ENCODE results near the gene MRM2.

Gene MRM2

DNA sequence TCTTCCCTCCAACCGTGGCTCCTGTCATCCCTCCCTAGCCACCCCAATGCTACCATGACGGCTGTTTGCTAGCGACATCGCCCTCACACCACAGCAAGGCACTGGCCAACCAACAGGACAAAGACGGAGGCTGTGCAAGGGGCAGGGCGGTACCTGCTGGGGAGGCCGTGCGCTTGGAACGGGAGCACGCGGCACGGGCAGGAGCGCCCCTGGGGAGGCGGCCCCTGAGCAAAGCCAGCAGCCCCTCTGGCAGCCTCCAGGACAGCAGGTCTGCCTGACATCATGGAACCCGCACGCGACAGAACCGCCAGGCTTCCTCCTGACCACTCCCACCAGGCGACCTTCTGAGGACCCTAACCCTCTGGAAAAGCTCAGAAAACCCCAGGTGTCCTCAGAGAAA lies 22.0 kb downstream of the MRM2 start:
- no peak for ATAC-seq

DNA sequence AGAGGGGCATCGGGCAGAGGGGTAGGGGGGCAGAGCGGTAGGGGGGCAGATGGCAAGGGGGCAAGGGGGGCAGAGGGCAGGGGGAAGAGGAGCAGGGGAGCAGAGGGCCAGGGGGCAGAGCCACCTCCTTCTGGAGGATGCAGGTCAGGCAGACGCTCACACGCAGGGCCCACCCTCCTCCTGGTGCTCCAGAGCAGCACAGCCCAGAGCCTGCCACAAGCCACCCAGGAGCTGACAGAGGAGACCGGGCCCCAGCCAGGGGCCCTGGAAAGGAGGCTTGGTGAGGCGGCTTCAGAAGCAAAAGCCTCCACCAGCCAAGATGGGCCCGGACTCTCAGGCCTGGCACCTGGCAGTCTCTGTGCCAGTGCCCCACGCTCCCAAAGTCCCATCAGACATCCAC lies 22.4 kb downstream of the MRM2 start:
- no peak for ATAC-seq

DNA sequence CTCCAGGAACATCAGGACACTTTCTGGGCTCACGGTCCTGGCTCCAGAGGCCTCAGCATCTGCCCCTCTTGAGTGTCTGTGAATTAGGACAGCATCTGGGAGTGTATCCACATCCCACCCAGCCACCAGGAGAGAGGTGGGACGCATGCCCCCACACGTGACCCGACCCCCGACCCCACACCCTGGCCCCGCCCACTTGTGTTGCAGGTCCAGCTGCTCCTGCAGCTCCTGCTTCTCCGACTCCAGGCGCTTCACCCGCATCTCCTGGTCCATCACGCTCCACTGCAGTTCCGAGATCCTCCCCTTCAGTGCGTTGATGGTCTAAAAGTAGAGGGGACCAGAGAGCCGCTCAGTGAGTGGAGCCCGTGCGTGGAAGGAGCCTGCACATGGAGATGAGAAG lies 22.9 kb downstream of the MRM2 start:
- no peak for ATAC-seq

DNA sequence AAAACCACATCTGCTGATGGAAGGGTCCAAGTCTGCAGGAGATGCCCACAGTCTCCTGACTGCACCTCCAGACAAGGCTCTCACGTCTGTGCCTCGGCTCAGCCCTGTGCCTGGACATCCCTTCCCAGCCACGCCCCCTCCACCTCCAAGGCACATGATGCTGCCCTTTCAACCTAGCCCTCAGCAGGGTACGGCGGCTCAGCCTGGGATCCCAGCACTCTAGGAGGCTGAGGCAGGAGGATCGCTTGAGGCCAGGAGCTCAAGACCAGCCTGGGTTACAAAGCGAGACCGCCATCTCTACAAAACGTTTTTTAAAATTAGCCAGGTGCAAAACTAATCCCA lies 23.6 kb downstream of the MRM2 start:
- no peak for ATAC-seq

- no peak for ATAC-seq
These were observed 24.1 kb downstream of the MRM2 start for GRCh38 chr7:2217716-2218443.

GRCh38 chr7:2217206-2217605 lies 24.8 kb downstream of the MRM2 start:
- no peak for ATAC-seq

GRCh38 chr7:2215851-2216250 lies 26.2 kb downstream of the MRM2 start:
- ATAC-seq, result no peak

DNA sequence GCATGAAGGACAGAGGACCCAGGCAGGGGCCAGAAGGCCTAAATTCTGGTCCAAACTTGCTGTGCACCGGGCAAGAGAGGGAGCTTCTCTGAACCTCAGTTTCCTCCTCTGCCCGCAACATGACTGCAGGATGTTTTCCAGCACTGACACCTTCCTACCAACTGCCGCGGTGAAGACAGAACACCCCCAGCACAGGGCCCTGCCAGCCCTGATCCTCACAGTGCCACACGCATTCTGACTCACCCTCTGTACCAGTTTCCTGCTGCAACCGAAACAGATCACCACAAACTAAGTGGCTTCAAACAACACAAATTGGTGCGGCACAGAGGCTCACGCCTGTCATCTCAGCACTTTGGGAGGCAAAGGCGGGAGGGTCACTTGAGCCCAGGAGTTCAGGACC lies 27.4 kb downstream of the MRM2 start:
- ATAC-seq, result peak; percentile 63 to 68

GRCh38 chr7:2213551-2214215 lies 28.3 kb downstream of the MRM2 start:
- no peak for ATAC-seq

DNA sequence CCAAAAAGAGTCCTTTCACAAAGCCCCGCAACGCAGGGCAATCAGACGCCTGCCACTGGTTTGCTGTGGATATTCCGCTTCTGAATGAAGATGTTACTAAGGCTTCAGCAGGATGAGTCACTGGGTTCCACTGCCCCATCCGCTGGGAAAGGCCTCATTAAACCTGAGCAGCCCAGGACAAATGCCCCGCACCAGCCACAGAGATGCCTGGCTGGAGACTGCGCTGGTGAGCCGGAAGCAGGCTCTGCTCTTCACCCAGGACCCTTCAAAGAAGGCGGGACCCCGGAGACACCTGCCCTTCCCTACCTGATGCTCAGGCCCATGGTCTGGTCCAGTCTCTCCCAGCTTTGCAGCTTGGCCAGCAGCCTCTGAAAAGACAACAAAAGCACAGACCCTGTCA lies 29.1 kb downstream of the MRM2 start:
- no peak for ATAC-seq

DNA sequence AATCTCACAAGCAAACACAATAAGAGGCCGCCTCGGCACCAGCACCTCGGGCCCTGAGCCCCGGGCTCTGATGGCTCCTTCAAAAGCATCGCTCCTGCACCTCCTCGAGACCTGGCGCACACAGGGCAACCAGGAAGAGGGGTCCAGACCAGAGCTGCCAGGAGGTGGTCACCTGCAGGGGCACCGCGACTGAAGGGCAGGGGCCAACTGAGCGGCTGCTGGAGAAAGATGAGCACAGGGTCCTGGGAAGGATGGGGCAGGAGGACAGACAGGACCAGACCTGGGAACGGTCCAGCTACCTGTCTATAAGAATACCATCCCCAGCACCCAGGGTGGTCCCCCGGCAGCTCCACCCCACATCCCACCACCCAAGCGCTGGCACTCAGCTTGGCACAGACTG lies 30.1 kb downstream of the MRM2 start:
- no peak for ATAC-seq

GRCh38 chr7:2211259-2211880 lies 30.6 kb downstream of the MRM2 start:
- no peak for ATAC-seq

DNA sequence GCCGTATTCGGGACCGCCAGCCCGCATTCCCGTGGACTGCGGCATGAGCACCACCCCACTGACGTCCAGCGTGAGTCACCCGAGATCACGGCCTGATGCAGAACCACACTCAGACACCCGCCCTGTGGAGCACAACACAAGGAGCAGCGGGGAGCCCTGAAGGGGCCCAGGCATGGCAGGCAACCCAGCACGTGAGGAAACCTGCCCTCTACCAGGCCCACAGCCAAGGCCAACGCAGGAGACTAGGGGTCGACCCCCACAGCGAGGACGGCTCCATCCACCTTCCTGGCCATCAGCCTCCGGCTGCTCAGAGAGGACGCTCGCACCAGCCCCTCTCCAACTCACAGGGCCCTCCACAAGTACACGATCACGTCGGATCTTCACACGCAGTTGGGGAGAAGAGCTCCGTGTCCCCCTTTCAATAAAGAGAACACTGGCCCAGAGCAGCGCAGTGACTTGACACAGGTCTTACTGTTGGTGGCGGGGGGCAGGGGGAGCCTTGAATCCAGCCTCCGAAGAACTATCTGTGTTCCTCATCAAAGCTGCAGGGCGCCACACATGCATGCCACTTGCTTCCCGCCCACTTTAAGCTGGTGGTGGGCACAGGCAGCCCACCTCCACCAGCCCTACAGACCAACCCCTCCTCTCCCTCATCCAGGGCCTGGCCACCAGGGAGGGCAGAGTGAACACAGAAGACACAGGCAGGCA lies 31.3 kb downstream of the MRM2 start:
- no peak for ATAC-seq

GRCh38 chr7:2209961-2210323 lies 32.1 kb downstream of the MRM2 start:
- ATAC-seq, result no peak

DNA sequence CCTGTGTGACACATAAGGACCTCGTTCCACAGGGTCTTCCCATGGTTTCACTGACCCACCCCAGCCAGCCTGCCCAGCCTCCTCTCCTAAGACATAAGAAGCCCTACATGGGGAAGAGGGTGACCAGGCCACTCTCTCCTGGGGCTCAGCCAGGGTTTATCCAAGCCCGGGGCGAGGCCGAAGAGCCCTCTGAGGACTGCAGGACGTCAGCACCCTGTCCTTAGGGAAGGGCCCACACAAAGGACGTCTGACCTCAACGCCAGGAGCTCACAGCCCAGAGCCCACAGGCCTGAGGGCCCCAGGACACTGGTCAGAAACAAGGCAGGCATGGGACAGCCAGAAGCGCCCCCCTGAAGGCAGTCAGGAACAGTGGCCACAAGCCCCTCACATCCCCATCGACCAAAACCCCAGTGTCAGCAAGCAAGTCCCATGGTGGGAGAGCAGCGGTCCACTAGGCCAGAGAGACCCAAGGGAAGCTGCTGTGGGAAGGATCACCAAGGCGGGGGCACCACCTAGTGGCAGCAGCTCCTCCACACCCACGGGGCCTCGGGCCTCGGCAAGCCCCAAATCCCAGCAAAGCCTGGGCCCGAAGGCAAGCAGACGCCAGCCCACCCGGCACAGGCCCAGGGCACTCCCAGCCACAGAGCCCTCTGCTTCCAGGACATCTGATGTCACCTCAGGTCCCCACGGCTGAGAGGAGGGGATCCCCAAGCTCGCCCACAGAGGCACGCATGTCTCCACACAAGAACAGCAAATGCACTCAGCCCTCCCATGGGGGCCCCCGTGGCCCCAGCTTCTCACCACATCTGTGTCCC lies 32.7 kb downstream of the MRM2 start:
- ATAC-seq, result peak; percentile 56 to 66

GRCh38 chr7:2208712-2209111 lies 33.3 kb downstream of the MRM2 start:
- no peak for ATAC-seq

DNA sequence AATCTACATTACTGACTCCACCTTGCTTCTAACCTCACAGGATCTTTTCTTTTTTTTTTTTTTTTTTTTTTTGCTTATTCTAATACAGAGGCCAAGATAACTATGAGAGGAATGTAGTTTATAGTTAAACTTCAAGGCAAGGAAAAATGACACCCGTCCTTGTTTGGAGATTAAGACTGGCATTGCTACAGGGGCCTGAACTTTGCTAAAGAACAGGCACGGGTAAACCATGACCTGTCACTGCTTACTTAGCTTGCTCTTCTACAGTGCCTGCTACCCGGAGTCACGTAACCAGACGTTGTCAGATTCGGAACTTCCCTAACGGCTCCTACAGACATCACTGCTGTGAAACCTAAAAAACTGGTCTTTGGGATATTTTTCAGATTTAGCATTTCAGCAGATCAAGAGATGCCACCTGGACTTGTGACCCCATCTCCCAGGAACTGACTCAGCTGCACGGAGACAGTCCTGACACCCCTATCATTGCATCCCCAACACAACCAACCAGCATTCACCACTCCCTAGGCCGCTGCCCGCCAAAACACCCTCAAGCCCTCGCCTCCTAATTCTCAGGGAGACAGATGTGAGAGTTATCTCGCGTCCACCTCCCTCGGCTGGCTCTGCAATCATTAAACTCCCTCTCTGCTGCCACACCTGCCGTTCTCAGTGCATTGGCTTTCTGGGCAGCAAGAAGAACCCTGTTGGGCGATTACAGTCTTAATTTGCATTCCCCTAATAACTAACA lies 36.8 kb downstream of the MRM2 start:
- no peak for ATAC-seq

DNA sequence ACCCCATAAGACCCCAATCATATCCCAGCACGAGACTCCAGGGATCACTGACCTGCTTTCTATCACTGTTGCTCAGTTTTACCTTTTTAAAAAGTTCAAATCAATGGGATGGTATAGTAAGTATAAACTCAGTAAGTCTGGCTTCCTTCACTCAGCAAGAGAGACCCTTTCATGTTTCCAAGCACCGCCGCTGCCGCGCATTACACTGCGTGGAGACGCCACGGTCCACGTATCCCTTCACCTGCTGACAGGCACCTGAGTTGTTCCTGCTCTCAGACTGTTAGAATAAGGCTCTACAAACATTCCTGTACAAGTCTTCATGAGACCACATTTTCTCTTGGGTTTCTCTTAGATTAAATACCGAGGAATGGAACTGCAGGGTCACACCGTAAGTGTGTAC lies 37.6 kb downstream of the MRM2 start:
- ATAC-seq, result no peak

- ATAC-seq, result no peak
These were observed 38.2 kb downstream of the MRM2 start for GRCh38 chr7:2203766-2204300.

DNA sequence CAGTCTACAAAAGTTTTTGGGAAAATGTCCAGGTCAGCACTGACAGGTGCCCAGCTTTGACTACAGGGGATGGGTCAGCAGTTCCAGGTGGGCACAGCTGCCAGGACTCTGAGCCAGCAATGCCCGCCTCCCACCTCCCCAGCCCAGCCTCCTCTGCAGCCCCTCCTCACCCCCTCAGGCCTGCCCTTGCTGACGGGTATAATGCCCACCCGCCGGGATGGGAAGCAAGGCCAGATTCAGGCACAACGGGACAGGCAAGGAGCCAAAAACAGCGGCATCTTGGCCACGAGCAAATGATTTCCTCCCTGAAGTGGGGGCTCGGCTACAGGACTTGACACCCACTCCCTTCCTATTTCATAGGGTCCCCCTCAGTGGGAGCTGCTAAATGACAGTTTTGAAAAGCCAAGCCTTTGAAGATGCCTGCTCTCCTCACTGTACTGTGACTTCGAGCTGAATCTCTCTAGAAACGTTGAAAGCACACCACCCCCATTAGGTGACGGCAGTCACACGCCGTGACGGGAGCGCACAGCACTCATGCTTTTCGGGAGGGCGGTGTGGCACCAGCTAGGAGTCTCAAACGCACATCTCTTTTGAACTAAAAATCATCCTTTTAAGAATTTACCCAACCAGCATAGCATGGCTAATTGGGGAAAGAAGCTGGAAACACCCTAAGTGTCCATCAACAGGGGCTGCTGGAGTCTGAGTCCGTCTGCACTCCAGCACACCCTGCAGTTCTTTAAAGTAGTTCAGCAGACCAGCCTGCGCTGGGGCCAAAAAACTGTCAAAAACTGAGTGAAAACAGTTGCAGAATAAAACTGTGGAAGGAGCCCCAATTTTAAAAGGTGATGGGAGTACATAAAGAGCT lies 38.9 kb downstream of the MRM2 start:
- no peak for ATAC-seq

DNA sequence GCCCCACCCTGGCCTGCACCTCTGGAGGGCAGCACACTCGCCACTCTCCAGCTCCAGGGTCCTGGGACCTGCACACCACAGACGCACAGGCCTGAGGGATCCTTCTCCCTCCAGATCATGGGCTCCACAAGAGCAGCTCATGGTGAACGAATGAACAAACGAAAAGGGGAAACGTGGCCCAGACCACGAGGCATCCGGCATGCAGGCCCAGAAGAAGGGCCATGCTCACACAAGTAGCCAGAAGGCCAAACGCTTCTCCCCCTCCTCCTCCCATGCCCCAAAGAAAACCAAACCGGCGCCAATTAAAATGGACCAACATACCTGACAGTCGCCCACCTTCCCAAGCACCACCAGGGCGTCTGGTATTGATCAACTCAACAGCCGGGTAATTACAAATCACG lies 39.6 kb downstream of the MRM2 start:
- ATAC-seq, result no peak

Measured in activated CD4-positive, CD25-positive, alpha-beta regulatory T cell treated with anti-CD3 and anti-CD28 coated beads, Interleukin-2, amount 50 U/mL, for 24 hours (primary cell).